Forelimb muscle (tissue), 1 donor: Measurements from ENCODE around the gene VEGFA. TPM values are rescaled to one million over a fixed set of nuclear protein-coding genes. Genes with fewer than 3 reads are reported as not detected.

ENCODE experiments used
- DNase-seq: peaks from one replicate; pipeline ENCODE4 v3.0.0-alpha.2; 2013; ENCODE audit warnings: low read depth
- polyA plus RNA-seq: library from polyadenylated mRNA; unstranded; fragments of 120-200 nt; gene quantifications from one replicate; pipeline ENCODE4 v1.2.1, GENCODE V29; 2013; ENCODE audit not compliant: insufficient read length

Gene VEGFA
- polyA plus RNA-seq, 1 donor, result 82.4 TPM

GRCh38 chr6:43784049-43784855 is 14.2 kb downstream of the VEGFA start:
- DNase-seq, result no peak

- DNase-seq, result no peak
These were observed 15.3 kb downstream of the VEGFA start for GRCh38 chr6:43785220-43785752.

DNA sequence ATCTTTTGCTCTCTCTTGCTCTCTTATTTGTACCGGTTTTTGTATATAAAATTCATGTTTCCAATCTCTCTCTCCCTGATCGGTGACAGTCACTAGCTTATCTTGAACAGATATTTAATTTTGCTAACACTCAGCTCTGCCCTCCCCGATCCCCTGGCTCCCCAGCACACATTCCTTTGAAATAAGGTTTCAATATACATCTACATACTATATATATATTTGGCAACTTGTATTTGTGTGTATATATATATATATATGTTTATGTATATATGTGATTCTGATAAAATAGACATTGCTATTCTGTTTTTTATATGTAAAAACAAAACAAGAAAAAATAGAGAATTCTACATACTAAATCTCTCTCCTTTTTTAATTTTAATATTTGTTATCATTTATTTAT is 15.9 kb downstream of the VEGFA start:
- no peak for DNase-seq

- no peak for DNase-seq
These were observed 16.8 kb downstream of the VEGFA start for GRCh38 chr6:43786664-43787329.

- no peak for DNase-seq
These were observed 18.3 kb downstream of the VEGFA start for GRCh38 chr6:43788301-43788700.

- no peak for DNase-seq
These were observed 19.4 kb downstream of the VEGFA start for GRCh38 chr6:43789447-43789846.

- no peak for DNase-seq
These were observed 20.0 kb downstream of the VEGFA start for GRCh38 chr6:43790031-43790430.

GRCh38 chr6:43791745-43792422 is 21.9 kb downstream of the VEGFA start:
- DNase-seq, result no peak

DNA sequence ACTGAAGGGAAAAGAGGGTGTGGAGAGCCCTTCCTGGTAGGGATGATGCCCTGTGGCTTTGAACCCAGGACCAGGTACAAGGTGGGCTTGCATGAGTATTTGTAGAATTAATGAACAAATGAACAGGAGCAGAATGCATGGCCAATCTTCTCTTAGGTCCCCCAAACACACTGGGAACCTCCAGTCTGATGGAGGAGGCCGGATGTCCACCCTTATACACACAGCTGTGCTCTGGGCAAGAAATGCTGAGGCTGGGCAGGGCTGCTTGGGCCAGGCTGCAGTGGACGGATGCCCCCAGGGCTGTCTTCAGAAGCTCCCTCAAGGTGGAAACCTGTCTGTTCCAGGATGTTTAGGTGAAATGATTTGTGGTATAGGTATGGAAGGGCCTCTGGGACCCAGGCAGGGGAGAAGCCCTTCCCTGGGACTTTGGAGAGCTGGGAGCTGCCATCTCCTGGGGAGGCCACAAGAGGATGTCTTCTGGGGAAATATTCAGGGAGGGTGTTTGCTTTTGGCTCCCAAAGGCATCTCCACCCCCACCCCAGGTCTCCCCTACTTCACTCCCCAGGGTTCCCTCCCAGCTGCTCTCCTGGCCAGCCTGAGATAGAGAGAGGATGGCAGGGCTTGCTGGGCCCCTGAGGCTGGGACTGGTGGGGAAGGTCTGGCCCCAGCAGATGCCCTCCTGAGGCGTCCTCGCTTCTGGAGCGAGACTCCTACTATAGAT is 23.3 kb downstream of the VEGFA start:
- no peak for DNase-seq

DNA sequence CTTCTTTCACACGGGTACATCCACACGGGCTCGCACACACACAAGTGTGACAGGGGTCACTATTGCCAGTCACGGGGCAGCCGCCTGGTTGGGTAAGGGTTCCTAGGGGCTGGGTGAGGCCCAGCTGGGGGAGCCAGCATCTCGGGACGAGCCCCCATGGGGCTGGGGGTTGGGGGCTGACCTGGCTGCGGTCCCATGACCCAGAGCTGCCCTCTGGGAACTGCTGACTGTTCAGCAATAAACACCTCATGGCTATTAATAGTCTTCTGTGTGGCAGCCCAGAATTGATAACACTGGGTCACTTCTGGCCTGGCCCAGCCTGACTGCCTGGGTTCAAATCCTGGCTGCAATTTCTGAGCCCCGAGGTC is 23.8 kb downstream of the VEGFA start:
- DNase-seq, result no peak

DNA sequence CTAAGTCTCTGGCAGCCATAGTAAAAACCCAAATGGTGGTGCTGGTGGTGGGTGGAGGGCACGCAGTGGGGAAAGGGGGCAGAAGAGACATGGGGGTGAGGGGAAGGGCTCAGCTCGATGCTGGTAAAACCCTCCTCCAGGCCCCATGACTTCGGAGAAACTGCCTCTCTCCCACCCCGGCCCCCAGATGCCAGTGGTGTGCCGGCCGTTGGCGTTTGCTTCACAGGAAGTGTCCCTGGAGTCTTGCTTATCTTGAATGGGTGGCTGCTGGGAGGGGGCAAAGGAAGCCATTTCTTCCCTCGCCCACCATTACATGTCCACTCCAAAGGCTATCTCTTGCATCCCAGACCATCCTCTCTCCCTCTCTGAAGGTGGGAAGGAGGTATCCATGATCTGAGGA is 25.4 kb downstream of the VEGFA start:
- DNase-seq, result no peak

DNA sequence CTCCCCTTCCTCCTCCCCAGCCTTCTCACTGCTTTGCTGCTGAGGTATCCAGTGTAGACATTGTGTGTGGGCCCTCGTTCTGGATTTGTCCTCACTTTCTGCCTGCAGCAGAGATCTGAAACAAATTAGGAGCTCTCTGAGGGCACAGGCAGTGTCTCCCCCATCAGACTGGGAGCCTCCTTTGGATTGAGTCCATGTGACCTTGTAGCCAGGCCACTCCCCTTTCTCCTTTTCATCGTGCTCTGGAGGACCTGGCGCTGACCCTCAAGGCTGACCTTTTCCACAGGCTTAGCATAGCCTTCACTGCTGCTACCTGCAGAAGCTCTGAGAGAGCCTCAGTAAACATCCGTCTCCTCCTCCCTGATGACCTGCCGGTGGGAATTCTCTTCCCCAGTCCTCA is 26.2 kb downstream of the VEGFA start:
- DNase-seq, result no peak

DNA sequence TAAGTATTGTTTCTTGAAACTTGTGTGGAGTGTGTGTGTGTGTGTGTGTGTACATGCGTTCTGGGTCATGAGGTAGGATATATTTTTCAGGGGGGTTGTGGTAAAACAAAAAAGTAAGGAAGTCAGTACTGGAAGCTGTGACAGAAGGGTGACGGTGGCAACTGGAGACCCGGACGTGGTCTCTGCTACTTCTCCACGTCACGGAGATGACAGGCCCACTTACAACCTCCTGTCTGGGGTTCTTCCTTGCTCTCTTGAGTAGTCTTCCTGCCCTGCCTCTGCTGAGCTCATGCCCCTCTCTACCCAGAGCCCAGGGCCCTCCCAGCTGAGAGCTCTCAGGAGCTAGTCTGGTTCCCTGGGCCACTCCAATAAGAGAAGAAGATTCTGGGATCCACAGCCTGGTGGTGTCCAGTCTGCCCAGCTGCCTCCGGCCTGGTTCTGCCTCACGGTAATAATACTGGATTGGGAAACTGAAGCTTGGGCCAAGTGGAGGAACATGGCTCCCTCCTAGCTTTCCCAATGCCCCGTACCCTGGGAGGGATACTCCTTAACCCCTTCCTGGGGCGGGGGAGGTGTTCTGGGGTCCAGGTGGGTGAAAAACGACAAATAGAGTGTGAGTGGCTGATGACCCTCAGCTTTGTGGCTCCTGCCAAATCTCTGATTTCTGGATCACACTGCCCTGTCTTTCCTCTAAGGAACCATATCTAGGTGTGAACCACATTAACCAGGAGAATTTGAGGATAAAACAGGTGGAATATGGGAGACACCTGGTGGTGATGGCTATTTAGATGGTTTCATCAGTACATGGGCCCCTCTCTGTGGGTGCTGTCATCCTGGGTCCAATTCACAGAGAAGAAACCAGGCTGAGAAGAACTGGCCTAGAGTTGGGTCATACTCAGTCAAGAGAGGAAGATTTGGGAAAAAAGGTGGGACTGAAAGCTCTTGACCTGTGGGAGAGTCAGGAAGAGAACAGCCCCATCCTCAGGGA is 27.2 kb downstream of the VEGFA start:
- DNase-seq, result no peak

DNA sequence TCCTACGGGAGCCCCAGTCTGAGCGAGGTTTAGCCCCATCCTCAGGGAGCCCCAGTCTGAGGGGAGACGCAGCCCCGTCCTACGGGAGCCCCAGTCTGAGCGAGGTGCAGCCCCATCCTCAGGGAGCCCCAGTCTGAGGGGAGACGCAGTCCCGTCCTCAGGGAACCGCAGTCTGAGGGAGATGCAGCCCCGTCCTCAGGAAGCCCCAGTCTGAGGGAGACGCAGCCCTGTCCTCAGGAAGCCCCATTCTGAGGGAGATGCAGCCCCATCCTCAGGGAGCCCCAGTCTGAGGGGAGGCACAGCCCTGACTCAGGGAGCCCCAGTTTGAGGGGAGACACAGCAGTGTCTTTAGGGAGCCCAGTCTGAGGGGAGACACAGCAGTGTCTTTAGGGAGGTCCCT is 27.9 kb downstream of the VEGFA start:
- no peak for DNase-seq

DNA sequence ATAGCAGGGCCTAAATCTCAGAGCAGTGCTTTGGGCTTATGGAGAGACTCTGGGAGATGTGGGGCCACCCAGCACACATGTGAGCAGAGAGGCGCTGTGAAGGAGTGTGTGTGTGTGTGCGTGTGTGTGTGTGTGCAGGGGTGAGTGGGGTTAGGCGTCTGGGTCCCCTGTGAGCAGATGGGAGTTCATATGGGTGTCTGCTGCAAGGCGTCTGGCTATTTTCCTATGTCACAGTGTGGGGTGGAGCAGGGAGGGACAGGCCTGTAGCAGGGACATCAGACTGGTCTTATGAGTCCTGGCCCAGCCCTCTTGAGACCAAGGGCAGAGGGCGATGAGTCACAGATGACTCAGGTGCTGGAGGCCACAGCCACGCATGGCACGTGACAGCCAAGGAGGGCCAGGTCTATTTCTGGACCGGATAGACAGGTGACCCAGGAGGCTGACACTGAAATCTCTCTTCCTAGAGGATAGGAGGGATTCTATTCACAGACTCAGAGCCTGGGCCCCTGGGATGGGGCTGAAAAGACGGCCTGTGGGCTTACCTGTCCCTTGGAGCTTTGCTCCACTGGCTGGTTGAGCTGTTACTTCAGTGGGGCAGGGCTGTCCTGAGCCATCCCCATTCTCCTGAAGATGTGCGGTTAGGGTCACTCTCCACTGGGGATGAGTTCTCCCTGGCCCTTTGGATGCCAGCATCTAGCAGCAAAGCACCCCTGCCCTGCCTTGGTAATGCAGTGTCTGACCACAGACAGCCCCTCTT is 28.9 kb downstream of the VEGFA start:
- no peak for DNase-seq

- no peak for DNase-seq
These were observed 29.7 kb downstream of the VEGFA start for GRCh38 chr6:43799551-43800297.

GRCh38 chr6:43800298-43800623 is 30.2 kb downstream of the VEGFA start:
- DNase-seq, result no peak

- no peak for DNase-seq
These were observed 30.9 kb downstream of the VEGFA start for GRCh38 chr6:43800746-43801494.
